ENCODE results near the gene KCNMB4.

The KCNMB4 gene

DNA sequence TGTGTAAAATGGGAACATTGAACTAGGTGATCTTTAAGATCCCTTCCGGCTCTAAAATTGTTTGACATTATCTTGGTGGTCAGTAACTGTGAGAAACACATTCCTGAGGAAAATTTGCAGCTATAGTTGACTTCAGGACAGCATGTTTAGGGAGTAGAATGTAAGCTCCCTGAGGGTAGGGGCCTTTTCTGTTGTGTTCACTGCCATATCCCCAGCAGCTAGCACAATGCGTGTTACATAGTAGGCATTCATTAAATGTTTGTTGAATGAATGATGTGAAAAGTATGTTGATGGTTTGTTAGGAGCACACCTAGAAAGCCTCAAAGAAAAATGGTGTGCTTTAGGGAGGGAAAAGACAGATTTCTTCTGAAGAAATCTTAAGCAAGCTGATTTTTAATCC is 38.5 kb upstream of the KCNMB4 start:
- no peak for ATAC-seq (ENCODE audit: insufficient read depth, low read depth)
- Histone ChIP-seq H3K79me2 (ENCODE audit: insufficient read depth, low read length) (peaks cover 46% of the 10 kb centered on the region), H3K27me3 (ENCODE audit: insufficient read depth, low read length, poor library complexity) (no peaks in the 10 kb centered on the region)

GRCh38 chr12:70329728-70330127 is 36.4 kb upstream of the KCNMB4 start:
- no peak overlapping the region for H3K27ac ChIP-seq (ENCODE audit: low read length)
- no peak for ATAC-seq (ENCODE audit: insufficient read depth, low read depth)
- H3K79me2 ChIP-seq (ENCODE audit: insufficient read depth, low read length): peaks cover 40% of the 10 kb centered on the region
- no peak for DNase-seq
- no peaks in the 10 kb centered on the region for H3K27me3 ChIP-seq (ENCODE audit: insufficient read depth, low read length, poor library complexity)
- H3K4me1 ChIP-seq (ENCODE audit: insufficient read depth, low read length): no peaks in the 10 kb centered on the region
- H3K36me3 ChIP-seq (ENCODE audit: insufficient read depth, low read length): peaks cover 24% of the 10 kb centered on the region
- no peak overlapping the region for H2AFZ ChIP-seq (ENCODE audit: low read depth, low read length)
- no peaks in the 10 kb centered on the region for H3K9me3 ChIP-seq (ENCODE audit: insufficient read depth, low read length, severe bottlenecking)
- H3K9ac ChIP-seq (ENCODE audit: low read depth, low read length): no peak overlapping the region
- no peak overlapping the region for H3K4me2 ChIP-seq (ENCODE audit: insufficient read depth, low read length)
- no peak for TF ChIP-seq CTCF (IDR thresholded peaks at IDR 0.05; ENCODE audit: borderline replicate concordance, extremely low read depth, low read length, poor library complexity, severe bottlenecking)
- TF ChIP-seq EZH2 (IDR thresholded peaks at IDR 0.05; ENCODE audit: borderline replicate concordance, low read depth, low read length, severe bottlenecking): no peak
- H3K4me3 ChIP-seq (ENCODE audit: low read depth in 1 of 2, low read length in 2 of 2): no peak overlapping the region
- H4K20me1 ChIP-seq (ENCODE audit: insufficient read depth, low read length): peaks cover 4% of the 10 kb centered on the region; the same call in 1 of the 2 replicates

More for the DNA sequence above, 38.5 kb upstream of the KCNMB4 start:
- peaks cover 4% of the 10 kb centered on the region; the same call in 1 of the 2 replicates for H4K20me1 ChIP-seq (ENCODE audit: insufficient read depth, low read length)
- H3K4me2 ChIP-seq (ENCODE audit: insufficient read depth, low read length): no peak overlapping the region
- H3K36me3 ChIP-seq (ENCODE audit: insufficient read depth, low read length): peaks cover 30% of the 10 kb centered on the region; the same call in 1 of the 2 replicates
- no peak overlapping the region for H2AFZ ChIP-seq (ENCODE audit: low read depth, low read length)
- H3K27ac ChIP-seq (ENCODE audit: low read length): no peak overlapping the region
- H3K9ac ChIP-seq (ENCODE audit: low read depth, low read length): no peak overlapping the region
- TF ChIP-seq CTCF (IDR thresholded peaks at IDR 0.05; ENCODE audit: borderline replicate concordance, extremely low read depth, low read length, poor library complexity, severe bottlenecking) (no peak), EZH2 (IDR thresholded peaks at IDR 0.05; ENCODE audit: borderline replicate concordance, low read depth, low read length, severe bottlenecking) (no peak)
- no peak for DNase-seq
- no peaks in the 10 kb centered on the region for H3K9me3 ChIP-seq (ENCODE audit: insufficient read depth, low read length, severe bottlenecking)
- no peaks in the 10 kb centered on the region for H3K4me1 ChIP-seq (ENCODE audit: insufficient read depth, low read length)
- no peak overlapping the region for H3K4me3 ChIP-seq (ENCODE audit: low read depth in 1 of 2, low read length in 2 of 2)

DNA sequence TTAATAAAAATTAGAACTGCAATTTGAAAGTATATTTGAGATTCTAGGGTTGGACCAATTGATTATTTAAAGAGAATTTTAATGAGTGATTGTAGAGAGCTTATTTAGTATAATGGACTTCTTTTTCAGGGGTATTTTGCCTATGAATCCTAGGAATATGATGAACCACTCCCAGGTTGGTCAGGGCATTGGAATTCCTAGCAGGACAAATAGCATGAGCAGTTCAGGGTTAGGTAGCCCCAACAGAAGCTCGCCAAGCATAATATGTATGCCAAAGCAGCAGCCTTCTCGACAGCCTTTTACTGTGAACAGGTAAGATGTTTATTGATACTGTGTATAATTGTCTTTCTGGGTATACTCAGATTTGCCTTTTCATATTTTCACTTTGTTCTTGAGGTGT is 35.9 kb upstream of the KCNMB4 start:
- DNase-seq (no peak), ATAC-seq (ENCODE audit: insufficient read depth, low read depth) (no peak)
- Histone ChIP-seq H3K36me3 (ENCODE audit: insufficient read depth, low read length) (peaks cover 28% of the 10 kb centered on the region), H3K9ac (ENCODE audit: low read depth, low read length) (no peak overlapping the region), H3K79me2 (ENCODE audit: insufficient read depth, low read length) (peaks cover 41% of the 10 kb centered on the region), H3K4me2 (ENCODE audit: insufficient read depth, low read length) (no peak overlapping the region), H3K4me1 (ENCODE audit: insufficient read depth, low read length) (no peaks in the 10 kb centered on the region), H3K4me3 (ENCODE audit: low read depth in 1 of 2, low read length in 2 of 2) (no peak overlapping the region), H3K27ac (ENCODE audit: low read length) (no peak overlapping the region), H4K20me1 (ENCODE audit: insufficient read depth, low read length) (peaks cover 4% of the 10 kb centered on the region; the same call in 1 of the 2 replicates), H3K27me3 (ENCODE audit: insufficient read depth, low read length, poor library complexity) (no peaks in the 10 kb centered on the region), H3K9me3 (ENCODE audit: insufficient read depth, low read length, severe bottlenecking) (no peaks in the 10 kb centered on the region), H2AFZ (ENCODE audit: low read depth, low read length) (no peak overlapping the region)
- no peak for TF ChIP-seq EZH2 (IDR thresholded peaks at IDR 0.05; ENCODE audit: borderline replicate concordance, low read depth, low read length, severe bottlenecking)
- TF ChIP-seq CTCF (IDR thresholded peaks at IDR 0.05; ENCODE audit: borderline replicate concordance, extremely low read depth, low read length, poor library complexity, severe bottlenecking): no peak

GRCh38 chr12:70332236-70332635 is 33.9 kb upstream of the KCNMB4 start:
- TF ChIP-seq CTCF (IDR thresholded peaks at IDR 0.05; ENCODE audit: borderline replicate concordance, extremely low read depth, low read length, poor library complexity, severe bottlenecking) (no peak), EZH2 (IDR thresholded peaks at IDR 0.05; ENCODE audit: borderline replicate concordance, low read depth, low read length, severe bottlenecking) (no peak)
- H3K9me3 ChIP-seq (ENCODE audit: insufficient read depth, low read length, severe bottlenecking): no peaks in the 10 kb centered on the region
- H3K36me3 ChIP-seq (ENCODE audit: insufficient read depth, low read length): peaks cover 45% of the 10 kb centered on the region
- H3K4me3 ChIP-seq (ENCODE audit: low read depth in 1 of 2, low read length in 2 of 2): no peak overlapping the region
- no peaks in the 10 kb centered on the region for H3K4me1 ChIP-seq (ENCODE audit: insufficient read depth, low read length)
- H3K4me2 ChIP-seq (ENCODE audit: insufficient read depth, low read length): no peak overlapping the region
- DNase-seq (no peak), ATAC-seq (ENCODE audit: insufficient read depth, low read depth) (no peak)
- H3K27me3 ChIP-seq (ENCODE audit: insufficient read depth, low read length, poor library complexity): no peaks in the 10 kb centered on the region
- H4K20me1 ChIP-seq (ENCODE audit: insufficient read depth, low read length): peaks cover 4% of the 10 kb centered on the region; the same call in 1 of the 2 replicates
- H3K9ac ChIP-seq (ENCODE audit: low read depth, low read length): no peak overlapping the region
- peaks cover 33% of the 10 kb centered on the region; the same call in 1 of the 2 replicates for H3K79me2 ChIP-seq (ENCODE audit: insufficient read depth, low read length)
- H3K27ac ChIP-seq (ENCODE audit: low read length): no peak overlapping the region
- H2AFZ ChIP-seq (ENCODE audit: low read depth, low read length): no peak overlapping the region

Measured in DND-41 (cell line).